GM13977 (cell line): ENCODE measurements around the gene CDH24.

Experiments used
- DNase-seq: peaks from one replicate; pipeline ENCODE4 v3.0.0; 2012; ENCODE audit warnings: low spot score
- in situ Hi-C: fragments of 300-500 bp; cut with MboI; formaldehyde crosslinking; loops from one replicate; pipeline ENCODE4 v1.12.0; 2022; ENCODE audit warnings: low sequenced_read_pairs, low pct_unique_long_range_greater_than_20kb, mixed read lengths, inconsistent platforms; ENCODE audit not compliant: unreplicated experiment
- TF ChIP-seq, protein P1 (sequence below): IDR thresholded peaks from 2 replicates; pipeline ENCODE4 v1.5.1; 2012; ENCODE audit warnings: mild to moderate bottlenecking, control low read depth; ENCODE audit not compliant: insufficient read depth; ENCODE audit errors: extremely low read depth, missing control alignments

The CDH24 gene

DNA sequence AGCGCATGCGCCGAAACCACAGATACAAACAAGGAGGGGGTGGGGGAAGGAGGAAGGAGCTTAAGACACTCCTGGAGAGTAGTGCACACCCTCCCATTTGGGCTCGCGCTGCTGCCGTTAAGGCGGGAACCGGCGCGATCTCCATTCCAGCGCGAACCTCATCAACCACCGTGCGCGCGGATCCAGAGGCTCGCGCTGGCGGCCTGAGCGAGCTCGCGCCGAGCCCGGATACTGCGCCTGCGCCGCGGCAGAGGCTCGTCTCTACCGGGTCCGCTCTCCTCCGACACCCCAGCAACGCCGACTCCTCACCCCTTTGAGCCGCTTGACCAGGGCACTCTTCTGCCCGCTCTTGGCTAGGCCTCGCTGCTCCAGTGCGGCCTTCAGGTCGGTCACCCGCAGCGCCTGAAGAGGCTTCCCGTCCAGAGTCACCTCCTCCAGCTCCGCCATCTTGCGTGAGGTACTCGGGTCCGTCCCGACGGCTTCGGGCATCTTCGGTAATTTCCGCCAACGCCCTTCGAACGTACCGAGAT is 37.4 kb upstream of the CDH24 start, which contains the start of gene ACIN1:
ACIN1 (minus strand) TSS at position 471 of the 530 bp plus-strand sequence; CDS start at position 447, 24 bp downstream.
- in situ Hi-C loops = no loop called here
- TF ChIP-seq, protein P1, sequence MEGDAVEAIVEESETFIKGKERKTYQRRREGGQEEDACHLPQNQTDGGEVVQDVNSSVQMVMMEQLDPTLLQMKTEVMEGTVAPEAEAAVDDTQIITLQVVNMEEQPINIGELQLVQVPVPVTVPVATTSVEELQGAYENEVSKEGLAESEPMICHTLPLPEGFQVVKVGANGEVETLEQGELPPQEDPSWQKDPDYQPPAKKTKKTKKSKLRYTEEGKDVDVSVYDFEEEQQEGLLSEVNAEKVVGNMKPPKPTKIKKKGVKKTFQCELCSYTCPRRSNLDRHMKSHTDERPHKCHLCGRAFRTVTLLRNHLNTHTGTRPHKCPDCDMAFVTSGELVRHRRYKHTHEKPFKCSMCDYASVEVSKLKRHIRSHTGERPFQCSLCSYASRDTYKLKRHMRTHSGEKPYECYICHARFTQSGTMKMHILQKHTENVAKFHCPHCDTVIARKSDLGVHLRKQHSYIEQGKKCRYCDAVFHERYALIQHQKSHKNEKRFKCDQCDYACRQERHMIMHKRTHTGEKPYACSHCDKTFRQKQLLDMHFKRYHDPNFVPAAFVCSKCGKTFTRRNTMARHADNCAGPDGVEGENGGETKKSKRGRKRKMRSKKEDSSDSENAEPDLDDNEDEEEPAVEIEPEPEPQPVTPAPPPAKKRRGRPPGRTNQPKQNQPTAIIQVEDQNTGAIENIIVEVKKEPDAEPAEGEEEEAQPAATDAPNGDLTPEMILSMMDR = no peak
- peak; percentile 77 for DNase-seq

DNA sequence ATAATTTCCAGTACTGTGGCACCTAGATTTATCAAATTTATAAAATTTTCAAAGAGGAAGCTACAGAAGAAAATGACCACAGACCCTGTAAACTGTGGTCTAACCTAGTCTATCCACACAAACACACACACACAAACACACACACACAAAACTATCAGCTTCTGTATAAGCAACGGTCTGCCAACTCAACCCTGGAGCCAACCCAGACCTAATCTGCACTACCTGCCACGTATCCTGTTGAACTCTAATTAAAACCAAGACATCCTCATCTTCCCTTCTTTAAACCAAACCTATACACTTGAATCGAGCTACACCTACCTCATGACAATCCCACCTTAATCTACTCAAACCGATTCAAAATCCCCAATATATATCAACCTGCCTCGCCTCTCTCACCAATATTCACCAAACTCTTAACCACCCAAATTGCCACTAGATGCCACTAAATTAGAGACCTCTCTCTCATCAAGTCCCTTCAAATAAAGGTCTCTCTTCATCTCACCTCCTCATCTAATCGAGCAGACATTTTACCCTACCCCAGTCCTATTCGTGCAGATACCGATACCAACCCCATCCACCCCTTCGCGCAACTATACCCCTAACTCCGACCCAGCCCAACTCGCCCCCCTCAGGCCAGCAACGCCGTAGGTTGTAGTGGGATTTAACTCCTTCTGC is 36.8 kb upstream of the CDH24 start:
- TF ChIP-seq, protein P1 = peak; percentile 41
- in situ Hi-C loops = no loop called here
- DNase-seq = no peak

DNA sequence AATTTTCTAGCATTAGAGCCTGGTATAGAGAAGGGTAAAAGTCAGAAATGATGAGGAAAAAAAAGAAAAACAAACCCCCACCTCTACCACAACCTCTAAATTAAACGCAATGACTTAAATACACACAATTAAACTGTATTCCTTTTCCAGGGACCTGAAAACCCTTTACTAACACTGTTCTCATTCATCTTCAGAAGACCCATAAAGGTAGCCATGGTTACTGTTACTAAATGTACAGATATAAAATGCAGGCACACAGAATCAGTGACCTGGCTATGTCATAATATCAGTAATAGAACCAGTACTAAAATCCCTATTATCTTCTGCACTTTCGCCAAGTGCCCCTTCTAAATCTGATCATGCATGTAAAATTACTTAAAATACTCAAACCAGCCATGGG is 36.2 kb upstream of the CDH24 start:
- DNase-seq = no peak
- in situ Hi-C loops = no loop called here
- TF ChIP-seq, protein P1 = no peak

DNA sequence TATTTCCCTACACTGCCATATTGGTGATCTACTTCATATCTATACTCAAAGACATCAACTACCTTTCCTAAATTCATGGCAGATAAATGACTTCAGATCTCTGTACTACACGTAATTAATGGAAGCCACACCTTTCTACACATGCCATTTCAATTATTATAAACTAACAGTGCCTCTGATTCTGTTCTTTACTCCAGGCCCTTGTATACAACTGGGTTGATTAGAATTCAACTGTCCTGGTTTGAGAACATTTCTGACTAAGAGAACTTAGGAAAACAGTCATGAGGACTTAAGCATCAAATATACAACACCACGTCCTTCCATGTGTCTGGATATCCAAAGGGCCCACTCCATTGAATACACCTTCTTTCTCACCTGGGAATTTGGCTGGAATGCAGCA is 35.8 kb upstream of the CDH24 start:
- TF ChIP-seq, protein P1 = no peak
- in situ Hi-C loops = no loop called here
- no peak for DNase-seq

DNA sequence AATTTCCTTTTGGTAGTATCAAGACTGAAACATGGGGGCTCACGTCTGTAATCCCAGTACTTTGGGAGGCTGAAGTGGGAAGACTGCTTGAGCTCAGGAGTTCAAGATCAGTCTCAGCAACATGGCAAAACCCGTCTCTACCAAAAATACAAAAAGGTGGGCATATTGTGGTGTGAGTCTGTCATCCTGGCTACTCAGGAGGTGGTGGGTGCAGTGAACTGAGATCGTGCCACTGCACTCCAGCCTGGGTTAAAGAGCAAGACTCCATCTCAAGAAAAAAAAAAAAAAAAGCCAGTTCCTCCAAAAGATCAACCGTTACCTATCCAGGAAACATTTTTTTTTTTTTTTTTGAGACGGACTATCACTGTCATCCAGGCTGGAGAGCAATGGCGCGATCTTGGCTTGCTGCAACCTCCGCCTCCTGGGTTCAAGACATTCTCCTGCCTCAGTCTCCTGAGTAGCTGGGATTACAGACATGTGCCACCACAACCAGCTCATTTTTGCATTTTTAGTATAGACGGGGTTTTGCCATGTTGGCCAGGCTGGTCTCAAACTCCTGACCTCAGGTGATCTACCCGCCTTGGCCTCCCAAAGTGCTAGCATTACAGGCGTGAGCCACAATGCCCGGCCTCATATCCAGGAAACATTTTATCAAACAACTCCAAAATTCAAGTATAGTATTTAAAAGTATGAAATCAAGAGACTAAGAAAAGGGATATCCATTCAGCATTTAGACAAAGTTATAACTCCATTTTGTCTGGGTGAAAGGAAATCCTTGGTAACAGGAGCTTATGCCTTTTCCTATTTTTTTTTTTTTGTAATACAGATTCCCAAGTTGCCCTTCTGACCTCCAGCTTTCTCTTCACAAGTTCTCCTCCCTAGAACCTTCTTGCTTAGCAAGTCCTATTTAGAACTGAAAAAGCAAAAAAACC is 34.2 kb upstream of the CDH24 start:
- DNase-seq = no peak
- in situ Hi-C loops = no loop called here
- TF ChIP-seq, protein P1 = no peak

DNA sequence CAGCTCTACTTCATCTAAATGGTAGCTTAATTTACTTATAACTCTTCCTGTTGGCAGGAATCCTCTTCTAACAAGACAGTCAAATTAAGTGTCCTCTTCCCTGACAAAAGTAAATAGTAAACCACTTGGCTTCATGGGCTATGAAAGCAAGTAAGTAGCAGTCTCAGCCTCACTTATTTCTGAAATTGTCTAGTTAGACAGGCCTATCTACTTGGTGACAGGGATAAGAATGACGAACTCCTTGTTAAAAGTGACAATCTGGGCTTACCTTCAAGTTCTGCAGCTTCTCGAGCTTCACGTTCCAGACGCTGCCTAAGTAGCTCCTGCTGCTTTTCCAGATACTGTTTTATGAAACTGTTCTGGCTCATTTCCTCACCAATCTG is 32.9 kb upstream of the CDH24 start:
- in situ Hi-C loops = no loop called here
- TF ChIP-seq, protein P1 = no peak
- DNase-seq = no peak
